Gastrocnemius medialis (tissue), 4 donors: Measurements from ENCODE around the gene CDC14B. TPM values are rescaled to one million over a fixed set of nuclear protein-coding genes. Genes with fewer than 3 reads are reported as not detected.

Experiments used
- ATAC-seq, 2 donors: fragments of 150-250 bp; one replicate each; pipeline ENCODE4 v1.9.1; 2016
- DNase-seq, 2 donors: peaks; one replicate each; pipeline ENCODE4 v3.0.0-alpha.2; 2019
- H3K27ac ChIP-seq, 4 donors: fragments of 200-600 bp; sonication (generic); 1 replicate in 1 of 4; 2 replicates in 3 of 4; pipeline ENCODE4 v1.5.1; 2016 to 2018; ENCODE audit warnings: mild to moderate bottlenecking in 2 of 4, moderate library complexity in 1 of 4
- H3K27me3 ChIP-seq, 3 donors: fragments of 200-600 bp; sonication (generic) in 2 of 3; 1 replicate in 1 of 3; 2 replicates in 2 of 3; pipeline versions ENCODE4 v1.5.1 to v1.6.0; 2016 to 2019; ENCODE audit warnings: mild to moderate bottlenecking in 1 of 3, moderate library complexity in 1 of 3
- H3K36me3 ChIP-seq, 2 donors: fragments of 200-600 bp; sonication (generic) in 1 of 2; one replicate each; pipeline ENCODE4 v1.5.1; 2017 to 2018
- H3K4me1 ChIP-seq, 2 donors: fragments of 200-600 bp; sonication (generic) in 1 of 2; one replicate each; pipeline ENCODE4 v1.5.1; 2016 to 2017; ENCODE audit warnings: mild to moderate bottlenecking in 2 of 2
- H3K4me3 ChIP-seq, 4 donors: fragments of 200-600 bp; sonication (generic) in 3 of 4; 1 replicate in 1 of 4; 2 replicates in 3 of 4; pipeline ENCODE4 v1.5.1; 2016 to 2019; ENCODE audit warnings: mild to moderate bottlenecking in 2 of 4
- H3K9me3 ChIP-seq, 3 donors: fragments of 200-600 bp; sonication (generic) in 2 of 3; 1 replicate in 1 of 3; 2 replicates in 2 of 3; pipeline ENCODE4 v1.5.1; 2016 to 2019
- POLR2A ChIP-seq, 2 donors: fragments of 450-650 bp; IDR thresholded peaks; one replicate each; pipeline ENCODE4 v1.6.1; 2017; ENCODE audit warnings: antibody characterized with exemption in 2 of 2, mild to moderate bottlenecking in 2 of 2, moderate library complexity in 2 of 2
- in situ Hi-C, 4 donors: fragments of 200-750 bp; cut with MboI; loops; one replicate each; pipeline versions ENCODE4 v1.15.0 to v1.8.0; 2017; ENCODE audit warnings: low sequenced_read_pairs in 4 of 4
- intact Hi-C: fragments of 100-400 bp; cut with DNase I; formaldehyde crosslinking; loops from one replicate; pipeline ENCODE4 v1.15.1; 2023; ENCODE audit warnings: low total_unique reads
- total RNA-seq, 4 donors: library from RNA; depleted of rRNA; stranded (reverse); fragments of >200 nt; gene quantifications; one replicate each; pipeline versions ENCODE4 v1.1.0 to v1.2.3, GENCODE V29; 2016
- TF ChIP-seq, protein P1 (sequence below), 5 experiments: fragments of 450-650 bp in 3 of 5; fragments of 200-600 bp in 2 of 5; sonication (generic) in 2 of 5; IDR thresholded peaks in 4 of 5; conservative IDR thresholded peaks in 1 of 5; 1 replicate in 4 of 5; 2 replicates in 1 of 5; pipeline ENCODE4 v1.5.1; 2016 to 2019; ENCODE audit warnings: antibody characterized with exemption in 5 of 5, mild to moderate bottlenecking in 3 of 5, moderate library complexity in 3 of 5

Gene CDC14B
- total RNA-seq, 4 donors from 2014 or later, result 2.0 to 9.4 (median 5.5) TPM

DNA sequence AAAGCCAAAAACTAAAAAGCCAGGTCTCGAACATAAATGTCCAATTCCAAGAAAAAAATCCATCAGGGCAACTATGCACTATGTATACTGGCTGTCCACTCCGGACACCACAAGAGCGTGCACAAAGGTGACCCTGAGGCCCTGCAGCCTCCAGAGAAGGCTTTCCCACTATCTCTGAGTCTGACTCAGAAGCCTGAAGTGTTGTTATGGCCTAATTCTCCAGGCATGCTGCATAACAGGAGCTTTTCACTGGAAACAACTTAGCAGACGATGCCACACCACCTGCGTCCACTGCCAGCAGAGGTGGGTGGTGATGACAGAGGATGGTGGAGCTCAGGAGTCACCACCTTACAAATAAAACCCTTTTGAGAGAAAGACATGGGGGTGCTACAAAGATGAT, 106.0 kb downstream of the CDC14B start:
- H3K27ac ChIP-seq, result peak overlapping the region; percentile 18 to 42 (median 34)
- no peaks in the 10 kb centered on the region for H3K36me3 ChIP-seq
- H3K27me3 ChIP-seq, result no peaks in the 10 kb centered on the region
- DNase-seq (no peak), ATAC-seq (no peak)
- TF ChIP-seq, protein P1, sequence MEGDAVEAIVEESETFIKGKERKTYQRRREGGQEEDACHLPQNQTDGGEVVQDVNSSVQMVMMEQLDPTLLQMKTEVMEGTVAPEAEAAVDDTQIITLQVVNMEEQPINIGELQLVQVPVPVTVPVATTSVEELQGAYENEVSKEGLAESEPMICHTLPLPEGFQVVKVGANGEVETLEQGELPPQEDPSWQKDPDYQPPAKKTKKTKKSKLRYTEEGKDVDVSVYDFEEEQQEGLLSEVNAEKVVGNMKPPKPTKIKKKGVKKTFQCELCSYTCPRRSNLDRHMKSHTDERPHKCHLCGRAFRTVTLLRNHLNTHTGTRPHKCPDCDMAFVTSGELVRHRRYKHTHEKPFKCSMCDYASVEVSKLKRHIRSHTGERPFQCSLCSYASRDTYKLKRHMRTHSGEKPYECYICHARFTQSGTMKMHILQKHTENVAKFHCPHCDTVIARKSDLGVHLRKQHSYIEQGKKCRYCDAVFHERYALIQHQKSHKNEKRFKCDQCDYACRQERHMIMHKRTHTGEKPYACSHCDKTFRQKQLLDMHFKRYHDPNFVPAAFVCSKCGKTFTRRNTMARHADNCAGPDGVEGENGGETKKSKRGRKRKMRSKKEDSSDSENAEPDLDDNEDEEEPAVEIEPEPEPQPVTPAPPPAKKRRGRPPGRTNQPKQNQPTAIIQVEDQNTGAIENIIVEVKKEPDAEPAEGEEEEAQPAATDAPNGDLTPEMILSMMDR (IDR thresholded peaks at IDR 0.05 in 4 of 5, conservative IDR thresholded peaks at IDR 0.05 in 1 of 5), result no peak
- no peak for TF ChIP-seq POLR2A (IDR thresholded peaks at IDR 0.05)
- no peaks in the 10 kb centered on the region for H3K9me3 ChIP-seq
- in situ Hi-C loops (no loop called here), intact Hi-C loops (no loop called here)
- H3K4me3 ChIP-seq, result no peak overlapping the region
- H3K4me1 ChIP-seq, result peaks cover 0 to 3% of the 10 kb centered on the region in 2 donors

DNA sequence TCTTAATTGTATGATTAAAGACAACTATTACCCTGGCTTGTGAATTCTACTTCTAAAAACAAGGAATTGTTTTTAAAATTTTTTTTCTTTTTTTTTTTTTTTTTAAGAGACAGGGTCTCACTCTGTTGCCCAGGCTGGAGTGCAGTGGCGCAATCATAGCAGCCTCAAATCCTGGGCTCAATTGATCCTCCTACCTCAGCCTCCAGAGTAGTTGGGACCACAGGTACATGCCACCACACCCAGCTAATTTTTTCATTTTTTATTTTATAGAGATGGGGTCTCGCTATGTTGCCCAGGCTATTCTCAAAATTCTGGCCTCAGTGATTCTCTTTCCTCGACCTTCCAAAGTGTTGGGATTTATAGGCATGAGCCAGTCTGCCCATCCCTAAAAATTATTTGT, 107.4 kb downstream of the CDC14B start:
- no peaks in the 10 kb centered on the region for H3K27me3 ChIP-seq
- in situ Hi-C loops, result no loop called here
- H3K36me3 ChIP-seq, result no peaks in the 10 kb centered on the region
- H3K4me1 ChIP-seq, result peaks cover 0 to 3% of the 10 kb centered on the region in 2 donors
- intact Hi-C loops, result no loop called here
- no peak for TF ChIP-seq POLR2A (IDR thresholded peaks at IDR 0.05)
- TF ChIP-seq, protein P1 (IDR thresholded peaks at IDR 0.05 in 4 of 5, conservative IDR thresholded peaks at IDR 0.05 in 1 of 5), result no peak
- no peaks in the 10 kb centered on the region for H3K9me3 ChIP-seq
- H3K27ac ChIP-seq, result no peak overlapping the region
- H3K4me3 ChIP-seq, result no peak overlapping the region
- ATAC-seq (no peak), DNase-seq (no peak)

DNA sequence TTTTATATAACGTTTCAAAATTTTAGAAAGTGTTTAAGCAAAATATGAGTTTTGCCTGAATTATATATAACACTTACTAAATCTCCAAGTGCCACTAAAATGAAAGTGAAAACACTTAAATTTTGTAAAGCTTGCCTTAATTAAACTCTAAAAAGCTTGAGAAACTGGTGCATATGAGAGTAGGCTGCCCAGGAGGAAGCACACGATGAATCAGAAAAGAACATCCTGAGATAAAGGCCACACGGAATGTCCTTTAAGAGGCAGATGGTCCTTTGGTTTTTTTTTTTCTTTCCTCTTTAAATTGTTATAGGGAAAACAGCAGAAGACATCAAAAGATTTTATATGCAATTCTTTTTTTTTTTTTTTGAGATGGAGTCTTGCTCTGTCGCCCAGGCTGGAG, 109.4 kb downstream of the CDC14B start:
- Histone ChIP-seq H3K4me1 (no peaks in the 10 kb centered on the region), H3K27me3 (no peaks in the 10 kb centered on the region), H3K4me3 (no peak overlapping the region), H3K9me3 (no peaks in the 10 kb centered on the region), H3K36me3 (no peaks in the 10 kb centered on the region), H3K27ac (no peak overlapping the region)
- in situ Hi-C loops, result no loop called here
- ATAC-seq (no peak), DNase-seq (no peak)
- intact Hi-C loops, result no loop called here
- TF ChIP-seq, protein P1 (IDR thresholded peaks at IDR 0.05 in 4 of 5, conservative IDR thresholded peaks at IDR 0.05 in 1 of 5), result no peak
- no peak for TF ChIP-seq POLR2A (IDR thresholded peaks at IDR 0.05)

DNA sequence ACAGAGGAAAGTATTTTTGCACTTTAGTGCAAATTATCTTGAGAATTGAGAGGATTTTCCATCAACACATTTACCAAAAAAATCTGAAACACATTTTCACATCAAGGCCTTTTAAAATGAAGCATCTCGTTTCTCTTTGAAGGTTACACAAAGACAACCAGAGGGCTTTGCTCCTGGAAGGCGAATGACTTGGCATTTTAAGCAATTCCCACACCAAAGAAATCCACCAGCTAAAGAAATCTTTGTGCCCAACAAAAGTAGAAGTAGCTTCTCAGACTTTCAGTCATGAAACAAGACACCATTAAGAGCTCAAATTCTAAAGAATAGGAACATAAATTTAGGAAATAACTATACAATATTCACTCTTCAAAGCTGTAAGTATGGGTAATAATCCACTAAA, 109.8 kb downstream of the CDC14B start:
- intact Hi-C loops, result no loop called here
- H3K9me3 ChIP-seq, result no peaks in the 10 kb centered on the region
- in situ Hi-C loops, result no loop called here
- peaks cover 0 to 3% of the 10 kb centered on the region in 2 donors for H3K4me1 ChIP-seq
- H3K27ac ChIP-seq, result no peak overlapping the region
- H3K4me3 ChIP-seq, result no peak overlapping the region
- no peaks in the 10 kb centered on the region for H3K27me3 ChIP-seq
- ATAC-seq (no peak), DNase-seq (no peak)
- H3K36me3 ChIP-seq, result no peaks in the 10 kb centered on the region
- TF ChIP-seq, protein P1 (IDR thresholded peaks at IDR 0.05 in 4 of 5, conservative IDR thresholded peaks at IDR 0.05 in 1 of 5), result no peak
- no peak for TF ChIP-seq POLR2A (IDR thresholded peaks at IDR 0.05)

DNA sequence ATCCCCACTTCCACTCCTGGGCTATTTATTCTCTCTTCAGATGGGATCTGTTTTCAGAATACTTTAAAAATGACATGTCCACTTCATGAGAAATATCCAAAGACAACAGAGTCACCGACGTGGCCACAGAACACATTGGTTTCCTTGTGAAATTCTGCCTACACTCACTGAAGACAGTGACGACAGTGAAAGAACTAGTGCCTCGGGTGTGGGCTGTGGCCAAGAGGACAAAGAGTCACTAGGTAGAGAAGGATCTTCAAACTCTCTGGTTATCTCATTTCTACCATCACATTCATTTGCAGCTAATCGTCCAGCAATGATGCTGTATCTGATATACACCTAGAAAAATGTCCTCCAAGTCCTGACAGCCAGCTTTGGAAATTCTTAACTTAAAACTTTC, 110.6 kb downstream of the CDC14B start:
- in situ Hi-C loops (no loop called here), intact Hi-C loops (no loop called here)
- no peak for ATAC-seq
- Histone ChIP-seq H3K36me3 (no peaks in the 10 kb centered on the region), H3K27me3 (no peaks in the 10 kb centered on the region), H3K4me3 (no peak overlapping the region), H3K9me3 (no peaks in the 10 kb centered on the region), H3K4me1 (peaks cover 0 to 7% of the 10 kb centered on the region in 2 donors), H3K27ac (no peak overlapping the region)
- DNase-seq, result no peak
- TF ChIP-seq, protein P1 (IDR thresholded peaks at IDR 0.05 in 4 of 5, conservative IDR thresholded peaks at IDR 0.05 in 1 of 5), result no peak
- TF ChIP-seq POLR2A (IDR thresholded peaks at IDR 0.05), result no peak
